ENCODE measurements around the gene COMP.

Gene COMP

GRCh38 chr19:18778826-18779495, 12.1 kb downstream of the COMP start:
- Histone ChIP-seq H4K20me1 (peaks cover 93% of the 10 kb centered on the region), H3K4me1 (peaks cover 30% of the 10 kb centered on the region), H3K4me3 (no peak overlapping the region)

GRCh38 chr19:18778076-18778389, 13.1 kb downstream of the COMP start:
- H3K4me1 ChIP-seq: peaks cover 28% of the 10 kb centered on the region
- H3K9me3 ChIP-seq: no peaks in the 10 kb centered on the region
- H3K27ac ChIP-seq: no peak overlapping the region
- H3K9ac ChIP-seq: no peak overlapping the region
- TF ChIP-seq Cebpa-rat (IDR thresholded peaks at IDR 0.05): no peak
- H4K20me1 ChIP-seq: peaks cover 88% of the 10 kb centered on the region
- no peak overlapping the region for H3K4me3 ChIP-seq
- peaks cover 6% of the 10 kb centered on the region; the same call in 1 of the 2 replicates for H3K36me3 ChIP-seq
- peaks cover 64% of the 10 kb centered on the region for H3K27me3 ChIP-seq
- H3K4me2 ChIP-seq: no peak overlapping the region

More at GRCh38 chr19:18778826-18779495, 12.1 kb downstream of the COMP start:
- no peak overlapping the region for H3K4me2 ChIP-seq
- no peak for TF ChIP-seq Cebpa-rat (IDR thresholded peaks at IDR 0.05)
- H3K27me3 ChIP-seq: peaks cover 71% of the 10 kb centered on the region
- peaks cover 6% of the 10 kb centered on the region; the same call in 1 of the 2 replicates for H3K36me3 ChIP-seq
- no peak overlapping the region for H3K27ac ChIP-seq
- no peak overlapping the region for H3K9ac ChIP-seq
- no peaks in the 10 kb centered on the region for H3K9me3 ChIP-seq

DNA sequence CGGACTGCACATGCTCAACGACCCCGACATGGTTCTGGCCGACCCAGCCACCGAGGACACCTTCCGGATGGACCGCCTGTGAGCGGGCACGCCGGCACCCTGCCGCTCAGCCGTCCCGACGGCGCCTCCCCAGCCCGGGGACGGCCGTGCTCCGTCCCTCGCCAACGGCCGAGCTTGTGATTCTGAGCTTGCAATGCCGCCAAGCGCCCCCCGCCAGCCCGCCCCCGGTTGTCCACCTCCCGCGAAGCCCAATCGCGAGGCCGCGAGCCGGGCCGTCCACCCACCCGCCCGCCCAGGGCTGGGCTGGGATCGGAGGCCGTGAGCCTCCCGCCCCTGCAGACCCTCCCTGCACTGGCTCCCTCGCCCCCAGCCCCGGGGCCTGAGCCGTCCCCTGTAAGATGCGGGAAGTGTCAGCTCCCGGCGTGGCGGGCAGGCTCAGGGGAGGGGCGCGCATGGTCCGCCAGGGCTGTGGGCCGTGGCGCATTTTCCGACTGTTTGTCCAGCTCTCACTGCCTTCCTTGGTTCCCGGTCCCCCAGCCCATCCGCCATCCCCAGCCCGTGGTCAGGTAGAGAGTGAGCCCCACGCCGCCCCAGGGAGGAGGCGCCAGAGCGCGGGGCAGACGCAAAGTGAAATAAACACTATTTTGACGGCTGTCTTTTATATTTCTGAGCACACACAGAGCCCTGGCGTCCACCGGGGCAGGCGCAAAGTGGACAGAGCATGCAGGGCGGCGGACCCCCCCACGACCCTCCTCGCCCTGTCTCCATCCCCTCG, 13.6 kb downstream of the COMP start:
- TF ChIP-seq Cebpa-rat (IDR thresholded peaks at IDR 0.05): no peak
- H3K4me3 ChIP-seq: no peak overlapping the region
- peaks cover 85% of the 10 kb centered on the region for H4K20me1 ChIP-seq
- H3K4me1 ChIP-seq: peaks cover 23% of the 10 kb centered on the region
- no peaks in the 10 kb centered on the region for H3K9me3 ChIP-seq
- H3K27ac ChIP-seq: no peak overlapping the region
- no peak overlapping the region for H3K9ac ChIP-seq
- H3K27me3 ChIP-seq: peaks cover 59% of the 10 kb centered on the region
- H3K4me2 ChIP-seq: no peak overlapping the region
- peaks cover 6% of the 10 kb centered on the region; the same call in 1 of the 2 replicates for H3K36me3 ChIP-seq

DNA sequence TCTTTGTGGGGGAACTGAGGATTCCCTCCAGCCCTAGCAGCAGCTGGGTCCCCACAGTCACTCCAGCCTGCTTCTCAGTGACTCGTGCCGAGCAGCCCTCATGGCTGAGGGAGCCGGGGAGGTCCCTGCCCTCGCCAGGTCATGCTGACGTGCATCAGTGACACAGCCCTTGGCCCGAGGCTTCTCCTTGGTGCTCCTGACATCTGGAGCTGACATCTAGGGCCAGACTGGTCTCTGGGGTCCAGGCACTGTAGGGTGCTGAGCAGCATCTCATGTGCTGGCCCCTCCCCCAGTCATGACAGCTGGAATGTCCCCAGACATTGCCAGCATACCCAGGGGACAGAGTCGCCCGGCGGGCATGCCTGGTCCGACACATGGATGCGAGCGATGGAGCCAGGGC, 14.4 kb downstream of the COMP start:
- Histone ChIP-seq H3K9ac (no peak overlapping the region), H3K4me1 (peaks cover 17% of the 10 kb centered on the region), H4K20me1 (peaks cover 85% of the 10 kb centered on the region), H3K4me3 (no peak overlapping the region), H3K4me2 (no peak overlapping the region), H3K36me3 (peaks cover 6% of the 10 kb centered on the region; the same call in 1 of the 2 replicates), H3K27ac (no peak overlapping the region), H3K27me3 (peaks cover 52% of the 10 kb centered on the region), H3K9me3 (no peaks in the 10 kb centered on the region)
- no peak for TF ChIP-seq Cebpa-rat (IDR thresholded peaks at IDR 0.05)

GRCh38 chr19:18776288-18776594, 14.9 kb downstream of the COMP start:
- H3K9ac ChIP-seq: no peak overlapping the region
- H3K36me3 ChIP-seq: peaks cover 6% of the 10 kb centered on the region; the same call in 1 of the 2 replicates
- no peak overlapping the region for H3K4me3 ChIP-seq
- H3K9me3 ChIP-seq: no peaks in the 10 kb centered on the region
- no peak overlapping the region for H3K4me2 ChIP-seq
- no peak for TF ChIP-seq Cebpa-rat (IDR thresholded peaks at IDR 0.05)
- H3K27ac ChIP-seq: no peak overlapping the region
- peaks cover 47% of the 10 kb centered on the region for H3K27me3 ChIP-seq
- peaks cover 85% of the 10 kb centered on the region for H4K20me1 ChIP-seq
- H3K4me1 ChIP-seq: peaks cover 17% of the 10 kb centered on the region

DNA sequence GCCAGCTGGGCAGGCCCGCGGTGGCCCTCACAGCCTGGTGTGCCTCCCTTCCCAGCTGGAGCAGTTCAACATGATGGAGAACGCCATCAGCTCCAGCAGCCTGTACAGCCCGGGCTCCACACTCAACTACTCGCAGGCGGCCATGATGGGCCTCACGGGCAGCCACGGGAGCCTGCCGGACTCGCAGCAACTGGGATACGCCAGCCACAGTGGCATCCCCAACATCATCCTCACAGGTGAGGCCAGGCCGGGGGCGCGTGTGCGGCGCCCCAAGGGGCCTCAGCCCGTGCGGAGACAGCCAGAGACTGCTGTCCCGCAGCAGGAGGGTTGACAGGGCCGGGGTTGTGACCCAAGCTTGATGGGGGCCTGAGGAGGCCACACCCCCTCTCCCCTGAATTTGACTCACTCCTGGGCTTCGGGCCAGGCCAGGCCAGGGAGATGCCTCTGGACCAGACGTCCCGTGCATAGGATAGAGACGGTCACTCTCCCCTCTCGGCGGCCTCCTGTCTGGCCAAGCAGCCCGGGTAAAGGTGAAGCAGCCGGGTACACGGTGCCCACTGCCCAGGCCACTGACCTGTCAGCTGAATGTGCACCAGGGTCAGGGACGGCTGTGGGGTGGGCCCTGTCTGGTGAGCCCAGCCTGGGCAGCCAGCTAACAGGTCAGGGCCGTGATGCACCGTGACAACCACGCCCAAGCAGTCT, 15.4 kb downstream of the COMP start:
- Histone ChIP-seq H3K27me3 (peaks cover 44% of the 10 kb centered on the region), H3K27ac (no peak overlapping the region), H3K4me2 (no peak overlapping the region)

GRCh38 chr19:18774782-18775444, 16.2 kb downstream of the COMP start:
- peaks cover 81% of the 10 kb centered on the region for H4K20me1 ChIP-seq
- H3K9ac ChIP-seq: no peak overlapping the region
- H3K27ac ChIP-seq: no peak overlapping the region
- peaks cover 20% of the 10 kb centered on the region for H3K4me1 ChIP-seq
- no peak for TF ChIP-seq Cebpa-rat (IDR thresholded peaks at IDR 0.05)
- peaks cover 6% of the 10 kb centered on the region; the same call in 1 of the 2 replicates for H3K36me3 ChIP-seq
- peaks cover 41% of the 10 kb centered on the region for H3K27me3 ChIP-seq
- H3K4me2 ChIP-seq: no peak overlapping the region
- no peak overlapping the region for H3K4me3 ChIP-seq
- H3K9me3 ChIP-seq: no peaks in the 10 kb centered on the region

More for the DNA sequence above, 15.4 kb downstream of the COMP start:
- Histone ChIP-seq H3K9me3 (no peaks in the 10 kb centered on the region), H3K4me1 (peaks cover 19% of the 10 kb centered on the region), H3K36me3 (peaks cover 6% of the 10 kb centered on the region; the same call in 1 of the 2 replicates), H4K20me1 (peaks cover 84% of the 10 kb centered on the region), H3K4me3 (no peak overlapping the region), H3K9ac (no peak overlapping the region)
- TF ChIP-seq Cebpa-rat (IDR thresholded peaks at IDR 0.05): no peak

GRCh38 chr19:18774107-18774506, 17.0 kb downstream of the COMP start:
- Histone ChIP-seq H3K9me3 (no peaks in the 10 kb centered on the region), H4K20me1 (peaks cover 73% of the 10 kb centered on the region), H3K27me3 (peaks cover 34% of the 10 kb centered on the region), H3K9ac (no peak overlapping the region), H3K27ac (no peak overlapping the region), H3K4me2 (no peak overlapping the region), H3K36me3 (peaks cover 12% of the 10 kb centered on the region; the same call in 1 of the 2 replicates), H3K4me3 (no peak overlapping the region), H3K4me1 (peaks cover 20% of the 10 kb centered on the region)
- TF ChIP-seq Cebpa-rat (IDR thresholded peaks at IDR 0.05): no peak

- TF ChIP-seq Cebpa-rat (IDR thresholded peaks at IDR 0.05): no peak
- no peaks in the 10 kb centered on the region for H3K9me3 ChIP-seq
- H3K4me2 ChIP-seq: no peak overlapping the region
- no peak overlapping the region for H3K9ac ChIP-seq
- peaks cover 68% of the 10 kb centered on the region for H4K20me1 ChIP-seq
- H3K36me3 ChIP-seq: peaks cover 16% of the 10 kb centered on the region; the same call in 1 of the 2 replicates
- H3K4me1 ChIP-seq: peaks cover 23% of the 10 kb centered on the region
- no peak overlapping the region for H3K4me3 ChIP-seq
- peaks cover 30% of the 10 kb centered on the region for H3K27me3 ChIP-seq
- H3K27ac ChIP-seq: no peak overlapping the region
Measured at GRCh38 chr19:18773682-18774081, 17.4 kb downstream of the COMP start.
